Measurements from ENCODE around the gene FAM174A.

The FAM174A gene

GRCh38 chr5:100535060-100536005, at the start of gene FAM174A:
TSS of gene FAM174A (plus strand) at chr5:100535374. CDS start at chr5:100535531, 157 bp downstream.
- DNase-seq, result peak; percentile 91

GRCh38 chr5:100493996-100494395, 41.2 kb upstream of the FAM174A start:
- no peak for DNase-seq

GRCh38 chr5:100496296-100496695, 38.9 kb upstream of the FAM174A start:
- no peak for DNase-seq

GRCh38 chr5:100502684-100503083, 32.5 kb upstream of the FAM174A start:
- DNase-seq, result no peak

GRCh38 chr5:100505984-100506670, 29.0 kb upstream of the FAM174A start:
- DNase-seq, result no peak

- no peak for DNase-seq
Observed at GRCh38 chr5:100516285-100516684, 18.9 kb upstream of the FAM174A start.

- no peak for DNase-seq
Observed at GRCh38 chr5:100517301-100517974, 17.7 kb upstream of the FAM174A start.

- DNase-seq, result no peak
Observed at GRCh38 chr5:100518377-100518776, 16.8 kb upstream of the FAM174A start.

GRCh38 chr5:100519075-100519474, 16.1 kb upstream of the FAM174A start:
- DNase-seq, result no peak

GRCh38 chr5:100520348-100520747, 14.8 kb upstream of the FAM174A start:
- DNase-seq, result no peak

- DNase-seq, result no peak
Observed at GRCh38 chr5:100537946-100538345, 2.8 kb downstream of the FAM174A start.

GRCh38 chr5:100539519-100539918, 4.3 kb downstream of the FAM174A start:
- no peak for DNase-seq

- no peak for DNase-seq
Observed at GRCh38 chr5:100542086-100542485, 6.9 kb downstream of the FAM174A start.

GRCh38 chr5:100546001-100546400, 10.8 kb downstream of the FAM174A start:
- DNase-seq, result no peak

GRCh38 chr5:100550531-100551051, 15.4 kb downstream of the FAM174A start:
- no peak for DNase-seq

GRCh38 chr5:100551183-100551582, 16.0 kb downstream of the FAM174A start:
- DNase-seq, result no peak

GRCh38 chr5:100553209-100553608, 18.0 kb downstream of the FAM174A start:
- DNase-seq, result no peak

- no peak for DNase-seq
Observed at GRCh38 chr5:100560860-100561259, 25.7 kb downstream of the FAM174A start.

GRCh38 chr5:100562821-100563220, 27.6 kb downstream of the FAM174A start:
- DNase-seq, result no peak

- no peak for DNase-seq
Observed at GRCh38 chr5:100566382-100567141, 31.4 kb downstream of the FAM174A start.

- no peak for DNase-seq
Observed at GRCh38 chr5:100574716-100575115, 39.5 kb downstream of the FAM174A start.

GRCh38 chr5:100575815-100576214, 40.6 kb downstream of the FAM174A start:
- DNase-seq, result no peak
